ENCODE measurements around the gene FUT9. TPM values are rescaled to one million over a fixed set of nuclear protein-coding genes. Genes with fewer than 3 reads are reported as not detected.

The FUT9 gene
- total RNA-seq, 6 experiments from 2014 or later: not detected

DNA sequence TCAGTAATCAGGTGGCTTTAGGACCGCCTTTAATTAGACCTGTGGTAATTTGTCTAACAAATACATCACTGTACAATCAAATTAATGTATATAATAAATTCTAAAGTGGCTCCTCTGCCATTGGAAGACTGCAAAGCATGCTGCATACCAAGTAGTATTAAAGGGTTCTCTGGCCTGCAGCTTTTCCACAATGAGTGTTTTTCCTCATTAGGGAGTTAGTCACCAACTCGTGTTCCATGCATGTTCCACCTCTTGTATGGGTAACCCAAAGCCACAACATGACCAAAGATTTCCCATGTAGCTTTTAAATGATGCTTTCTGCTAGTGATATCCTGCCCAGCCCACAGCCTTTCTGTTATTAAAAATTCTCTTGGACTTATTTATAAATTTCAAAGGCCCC is 218.7 kb downstream of the FUT9 start:
- intact Hi-C loops (cut with DNase I): no loop called here
- DNase-seq: no peak
- no peaks in the 10 kb centered on the region for H3K4me1 ChIP-seq
- H3K9me3 ChIP-seq: no peaks in the 10 kb centered on the region
- ATAC-seq: no peak
- no peaks in the 10 kb centered on the region for H3K27me3 ChIP-seq
- H3K36me3 ChIP-seq: no peaks in the 10 kb centered on the region
- 47% methylated on average over 2 of the region's 2 CpGs for WGBS (ENCODE audit: insufficient coverage, low coverage, low lambda C conversion rate, missing lambda C conversion rate)
- TF ChIP-seq POLR2A (IDR thresholded peaks at IDR 0.05): no peak
- TF ChIP-seq, protein P1, sequence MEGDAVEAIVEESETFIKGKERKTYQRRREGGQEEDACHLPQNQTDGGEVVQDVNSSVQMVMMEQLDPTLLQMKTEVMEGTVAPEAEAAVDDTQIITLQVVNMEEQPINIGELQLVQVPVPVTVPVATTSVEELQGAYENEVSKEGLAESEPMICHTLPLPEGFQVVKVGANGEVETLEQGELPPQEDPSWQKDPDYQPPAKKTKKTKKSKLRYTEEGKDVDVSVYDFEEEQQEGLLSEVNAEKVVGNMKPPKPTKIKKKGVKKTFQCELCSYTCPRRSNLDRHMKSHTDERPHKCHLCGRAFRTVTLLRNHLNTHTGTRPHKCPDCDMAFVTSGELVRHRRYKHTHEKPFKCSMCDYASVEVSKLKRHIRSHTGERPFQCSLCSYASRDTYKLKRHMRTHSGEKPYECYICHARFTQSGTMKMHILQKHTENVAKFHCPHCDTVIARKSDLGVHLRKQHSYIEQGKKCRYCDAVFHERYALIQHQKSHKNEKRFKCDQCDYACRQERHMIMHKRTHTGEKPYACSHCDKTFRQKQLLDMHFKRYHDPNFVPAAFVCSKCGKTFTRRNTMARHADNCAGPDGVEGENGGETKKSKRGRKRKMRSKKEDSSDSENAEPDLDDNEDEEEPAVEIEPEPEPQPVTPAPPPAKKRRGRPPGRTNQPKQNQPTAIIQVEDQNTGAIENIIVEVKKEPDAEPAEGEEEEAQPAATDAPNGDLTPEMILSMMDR (IDR thresholded peaks at IDR 0.05): no peak
- no peak overlapping the region for H3K27ac ChIP-seq
- no peak overlapping the region for H3K4me3 ChIP-seq

DNA sequence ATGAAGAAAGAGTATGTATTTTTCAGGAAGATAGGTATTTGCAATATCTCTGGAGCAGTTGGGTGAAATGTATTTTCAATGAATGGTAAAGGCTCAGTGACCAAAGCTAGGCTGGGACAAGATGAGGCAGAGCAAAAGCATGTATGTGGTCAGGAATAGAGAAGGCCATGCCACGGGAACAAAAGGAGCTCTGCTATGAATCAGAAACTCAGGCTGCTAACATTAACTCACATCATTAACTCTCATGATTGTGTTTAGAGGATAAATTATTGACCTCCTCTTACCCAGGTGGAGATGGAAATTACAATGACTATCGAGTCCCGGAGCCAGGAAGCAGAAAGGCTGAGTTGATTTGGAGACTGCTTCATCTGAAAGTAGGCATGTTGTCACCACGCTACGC is 220.2 kb downstream of the FUT9 start:
- no peaks in the 10 kb centered on the region for H3K4me1 ChIP-seq
- WGBS (ENCODE audit: insufficient coverage, low coverage, low lambda C conversion rate, missing lambda C conversion rate): 61% methylated on average over 4 of the region's 5 CpGs
- H3K9me3 ChIP-seq: no peaks in the 10 kb centered on the region
- ATAC-seq (no peak), DNase-seq (no peak)
- H3K36me3 ChIP-seq: no peaks in the 10 kb centered on the region
- H3K4me3 ChIP-seq: no peak overlapping the region
- H3K27me3 ChIP-seq: no peaks in the 10 kb centered on the region
- intact Hi-C loops (cut with DNase I): no loop called here
- TF ChIP-seq, protein P1 (IDR thresholded peaks at IDR 0.05): no peak
- TF ChIP-seq POLR2A (IDR thresholded peaks at IDR 0.05): no peak
- no peak overlapping the region for H3K27ac ChIP-seq

DNA sequence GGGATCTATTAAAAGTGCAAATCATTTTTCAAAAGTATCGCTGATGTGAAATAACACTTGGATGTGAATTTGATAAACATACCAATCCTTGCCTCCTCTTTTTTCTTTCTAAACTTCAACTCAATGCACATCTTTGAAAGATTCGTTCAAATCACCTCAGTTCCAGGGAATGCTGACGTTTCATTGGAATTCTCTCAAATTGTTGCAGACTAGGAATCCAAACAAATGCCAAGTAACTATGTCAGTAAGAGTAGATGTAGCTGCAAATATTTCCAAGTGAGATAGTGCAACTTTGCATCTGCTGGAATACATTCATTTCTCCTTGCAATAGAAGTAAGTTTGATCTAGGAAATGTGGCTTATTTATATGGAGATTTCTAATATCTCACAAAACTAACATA is 220.7 kb downstream of the FUT9 start:
- no peak for DNase-seq
- H3K4me1 ChIP-seq: no peaks in the 10 kb centered on the region
- H3K9me3 ChIP-seq: no peaks in the 10 kb centered on the region
- no peak for ATAC-seq
- TF ChIP-seq POLR2A (IDR thresholded peaks at IDR 0.05): no peak
- TF ChIP-seq, protein P1 (IDR thresholded peaks at IDR 0.05): no peak
- H3K27ac ChIP-seq: no peak overlapping the region
- WGBS (ENCODE audit: insufficient coverage, low coverage, low lambda C conversion rate, missing lambda C conversion rate): 31% methylated on average over 3 of the region's 3 CpGs
- H3K27me3 ChIP-seq: no peaks in the 10 kb centered on the region
- H3K36me3 ChIP-seq: no peaks in the 10 kb centered on the region
- intact Hi-C loops (cut with DNase I): no loop called here
- H3K4me3 ChIP-seq: no peak overlapping the region

DNA sequence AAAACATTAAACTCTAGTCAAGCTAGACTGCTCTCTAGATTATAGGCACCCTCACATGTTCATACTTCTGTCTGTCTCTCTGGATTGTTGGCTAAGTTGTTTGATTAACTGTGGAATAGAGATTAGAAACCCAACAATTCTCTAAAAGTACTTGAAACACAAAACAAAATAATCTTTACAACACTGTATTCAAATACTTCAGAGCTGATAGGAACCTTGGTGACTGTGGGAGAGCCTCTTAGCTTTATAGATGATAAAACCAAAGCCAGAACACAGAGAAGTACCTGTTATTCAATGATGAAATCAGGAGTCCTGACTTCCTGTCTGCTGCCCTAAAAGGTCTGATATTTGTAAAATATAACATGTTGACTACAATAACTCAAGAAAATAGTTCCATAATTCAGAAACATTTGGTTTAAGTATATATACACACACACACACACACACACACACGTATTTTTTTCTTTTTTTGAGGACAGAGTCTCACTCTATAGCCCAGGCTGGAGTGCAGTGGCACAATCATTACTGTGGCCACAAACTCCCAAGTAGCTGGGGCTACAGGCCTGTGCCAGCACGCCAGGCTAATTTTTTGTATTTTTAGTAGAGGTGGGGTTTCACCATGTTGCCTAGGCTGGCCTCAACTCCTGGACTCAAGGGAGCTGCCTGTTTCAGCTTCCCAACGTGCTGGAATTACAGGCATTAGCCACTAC is 222.0 kb downstream of the FUT9 start:
- no peak for TF ChIP-seq POLR2A (IDR thresholded peaks at IDR 0.05)
- TF ChIP-seq, protein P1 (IDR thresholded peaks at IDR 0.05): no peak
- no peaks in the 10 kb centered on the region for H3K9me3 ChIP-seq
- no peak overlapping the region for H3K27ac ChIP-seq
- DNase-seq (no peak), ATAC-seq (no peak)
- H3K36me3 ChIP-seq: no peaks in the 10 kb centered on the region
- no peaks in the 10 kb centered on the region for H3K4me1 ChIP-seq
- intact Hi-C loops (cut with DNase I): no loop called here
- WGBS (ENCODE audit: insufficient coverage, low coverage, low lambda C conversion rate, missing lambda C conversion rate): 18% methylated on average over 3 of the region's 3 CpGs
- no peaks in the 10 kb centered on the region for H3K27me3 ChIP-seq
- H3K4me3 ChIP-seq: no peak overlapping the region
